ENCODE measurements around the gene GIMD1. TPM values are rescaled to one million over a fixed set of nuclear protein-coding genes. Genes with fewer than 3 reads are reported as not detected.

GIMD1 gene
- total RNA-seq, 1 experiment from 2014 or later: not detected

GRCh38 chr4:106315968-106316772, 52.4 kb downstream of the GIMD1 start, which contains the start of the genes AIMP1 and TBCK:
TSS of gene AIMP1 (plus strand) at chr4:106316550. CDS start at chr4:106325010, 8,460 bp downstream.
TSS of gene TBCK (minus strand) at chr4:106316209. CDS start at chr4:106308960, 7,249 bp downstream.
- no CpG with 5 or more reads among the region's 44 CpGs for WGBS (ENCODE audit: extremely low coverage, insufficient read length, low lambda C conversion rate)
- Histone ChIP-seq H3K79me1 (ENCODE audit: insufficient read depth, low read depth, low read length, poor library complexity, severe bottlenecking) (peaks cover 3% of the 10 kb centered on the region), H2BK20ac (ENCODE audit: low read depth, low read length, poor library complexity, severe bottlenecking) (no peak within 1 kb of the TSS)

More at GRCh38 chr4:106315968-106316772, 52.4 kb downstream of the GIMD1 start, which contains the start of the genes AIMP1 and TBCK:
- Mint-ChIP-seq H3K4me1 (peaks cover 4 to 8% of the 10 kb centered on the region in 2 experiments), H3K36me3 (ENCODE audit: insufficient read depth in 1 of 3, low read depth in 3 of 3) (peaks cover 13 to 14% (median 14%) of the 10 kb centered on the region in 3 experiments; a peak in 6 of 7 replicates), H3K9me3 (peaks cover 12% of the 10 kb centered on the region in 2 experiments; a peak in 4 of 5 replicates), H3K4me3 (no peak within 1 kb of the TSS), H3K27me3 (ENCODE audit: low read depth) (no peaks in the 10 kb centered on the region), H3K27ac (0 out of 7 replicates have a peak within 1 kb of the TSS, but pooled peaks of 1 of the 3 experiments have one; percentile 21)
- H3K9me3 ChIP-seq (ENCODE audit: control insufficient read depth, low read depth, low read length): no peaks in the 10 kb centered on the region
- peak within 1 kb of the TSS; percentile 96 for H3K18ac ChIP-seq (ENCODE audit: insufficient read length, low read depth, low read length)
- no peaks in the 10 kb centered on the region for H3K27me3 ChIP-seq (ENCODE audit: insufficient read depth, low read length)
- no peaks in the 10 kb centered on the region for H3K4me1 ChIP-seq (ENCODE audit: insufficient read depth, low read length)
- peak within 1 kb of the TSS; percentile 5 for H3K56ac ChIP-seq (ENCODE audit: insufficient read length, low read depth, low read length)
- H3K9ac ChIP-seq (ENCODE audit: extremely low read depth, insufficient read length, low read length): peak within 1 kb of the TSS; percentile 98
- peak within 1 kb of the TSS; percentile 97 for H2BK120ac ChIP-seq (ENCODE audit: low read depth, low read length, poor library complexity, severe bottlenecking)
- peaks cover 13% of the 10 kb centered on the region; the same call in 1 of the 2 replicates for H3K79me2 ChIP-seq (ENCODE audit: insufficient read depth, low read length)
- peak within 1 kb of the TSS; percentile 73 for H2BK5ac ChIP-seq (ENCODE audit: insufficient read length, low read length)
- H2AFZ ChIP-seq (ENCODE audit: low read length): peak within 1 kb of the TSS; percentile 92
- peak within 1 kb of the TSS; percentile 97 for H4K5ac ChIP-seq (ENCODE audit: insufficient read length, low read depth, low read length)
- peak within 1 kb of the TSS; percentile 93 for H3K4me2 ChIP-seq (ENCODE audit: insufficient read depth, insufficient read length, low read length)
- H3K27ac ChIP-seq (ENCODE audit: insufficient read length, low read depth, low read length): peak within 1 kb of the TSS; percentile 63
- H3T11ph ChIP-seq (ENCODE audit: low read length): no peak within 1 kb of the TSS
- peaks cover 5% of the 10 kb centered on the region for H3K23me2 ChIP-seq (ENCODE audit: insufficient read length, low read depth, low read length, poor library complexity, severe bottlenecking)
- peak; percentile 87 for DNase-seq
- no peak within 1 kb of the TSS for H2AK5ac ChIP-seq (ENCODE audit: insufficient read length, low read length)
- no peaks in the 10 kb centered on the region for H4K20me1 ChIP-seq (ENCODE audit: control insufficient read depth, insufficient read depth, insufficient read length)
- H4K91ac ChIP-seq (ENCODE audit: insufficient read length, low read depth, low read length): no peak within 1 kb of the TSS
- H2BK12ac ChIP-seq (ENCODE audit: insufficient read length, low read depth, low read length): peak within 1 kb of the TSS; percentile 15
- peak within 1 kb of the TSS; percentile 98 for H3K14ac ChIP-seq (ENCODE audit: insufficient read depth, low read length)
- no peak within 1 kb of the TSS for H2BK15ac ChIP-seq (ENCODE audit: low read depth, low read length)
- no peak within 1 kb of the TSS; the same call in 1 of the 2 replicates for H3K4ac ChIP-seq (ENCODE audit: low read depth, low read length)
- H3K23ac ChIP-seq (ENCODE audit: insufficient read length, low read depth, low read length): no peak within 1 kb of the TSS
- H4K8ac ChIP-seq (replicated peaks; ENCODE audit: insufficient read length, low read depth, low read length): peak within 1 kb of the TSS; percentile 52
- TF ChIP-seq CTCF (conservative IDR thresholded peaks at IDR 0.05): no peak
